HL-60 (cell line): Measurements from ENCODE around the gene SDC1.
"Not testable (repeated sequence)": the region's sequence is repeated elsewhere in the genome, so short reads cannot be mapped to it uniquely, and the experiment has no call there.

Source experiments
- CTCF ChIP-seq: IDR thresholded peaks from one replicate; pipeline ENCODE4 v1.5.1; 2011; ENCODE audit warnings: low read length, control low read depth, inconsistent platforms; ENCODE audit not compliant: insufficient read depth
- GABPA ChIP-seq: IDR thresholded peaks from 2 replicates; pipeline ENCODE4 v1.6.1; 2012; ENCODE audit warnings: low read depth
- POLR2AphosphoS5 ChIP-seq: IDR thresholded peaks from 2 replicates; pipeline ENCODE4 v1.6.1; 2012; ENCODE audit warnings: low read depth

GRCh38 chr2:20195016-20195411 lies 29.9 kb downstream of the SDC1 start:
- TF ChIP-seq CTCF, POLR2AphosphoS5, GABPA: not testable (repeated sequence)
